Tibial nerve (tissue), 4 donors: ENCODE data around the gene AASDH. TPM values are rescaled to one million over a fixed set of nuclear protein-coding genes. Genes with fewer than 3 reads are reported as not detected.

Experiments
- DNase-seq, 2 donors: peaks; one replicate each; pipeline ENCODE4 v3.0.0-alpha.2; 2019; ENCODE audit warnings: low spot score in 2 of 2
- H3K27ac ChIP-seq, 4 donors: fragments of 200-600 bp; sonication (generic) in 3 of 4; one replicate each; pipeline ENCODE4 v1.5.1; 2017 to 2019; ENCODE audit warnings: mild to moderate bottlenecking in 1 of 4
- H3K27me3 ChIP-seq, 2 donors: fragments of 200-600 bp; sonication (generic) in 1 of 2; one replicate each; pipeline versions ENCODE4 v1.5.1 to v1.6.0; 2017 to 2019
- H3K36me3 ChIP-seq, 3 donors: fragments of 200-600 bp; sonication (generic); one replicate each; pipeline ENCODE4 v1.5.1; 2018 to 2019
- H3K4me1 ChIP-seq, 4 donors: fragments of 200-600 bp; sonication (generic) in 3 of 4; one replicate each; pipeline ENCODE4 v1.5.1; 2017 to 2019
- H3K4me3 ChIP-seq, 4 donors: fragments of 200-600 bp; sonication (generic) in 3 of 4; one replicate each; pipeline ENCODE4 v1.5.1; 2017 to 2019; ENCODE audit warnings: mild to moderate bottlenecking in 1 of 4, moderate library complexity in 1 of 4
- H3K9me3 ChIP-seq, 4 donors: fragments of 200-600 bp; sonication (generic) in 3 of 4; one replicate each; pipeline ENCODE4 v1.5.1; 2017 to 2019
- CTCF ChIP-seq, 5 experiments: fragments of 200-600 bp in 3 of 5; fragments of 450-650 bp in 2 of 5; sonication (generic) in 3 of 5; IDR thresholded peaks; one replicate each; pipeline ENCODE4 v1.5.1; 2016 to 2019; ENCODE audit warnings: antibody characterized with exemption in 5 of 5, mild to moderate bottlenecking in 3 of 5, moderate library complexity in 2 of 5
- EP300 ChIP-seq, 2 donors: sonication (generic); formaldehyde crosslinking; IDR thresholded peaks; one replicate each; pipeline ENCODE4 v1.6.1; 2017; ENCODE audit warnings: antibody characterized with exemption in 2 of 2, mild to moderate bottlenecking in 1 of 2
- POLR2A ChIP-seq, 2 donors: fragments of 450-650 bp; IDR thresholded peaks; one replicate each; pipeline ENCODE4 v1.6.1; 2017; ENCODE audit warnings: antibody characterized with exemption in 2 of 2, mild to moderate bottlenecking in 2 of 2, moderate library complexity in 2 of 2
- WGBS, 2 donors: methylation state at CpG; one replicate each; pipeline ENCODE4 v1.1.5; 2018; 5-methylcytosine and 5-hydroxymethylcytosine counted together
- total RNA-seq, 4 donors: library from RNA; depleted of rRNA; stranded (reverse); fragments of >200 nt; gene quantifications; one replicate each; pipeline ENCODE4 v1.1.0, GENCODE V29; 2016

The AASDH gene
- total RNA-seq, 4 donors from 2014 or later, result 8.4 to 15.3 (median 12.3) TPM

DNA sequence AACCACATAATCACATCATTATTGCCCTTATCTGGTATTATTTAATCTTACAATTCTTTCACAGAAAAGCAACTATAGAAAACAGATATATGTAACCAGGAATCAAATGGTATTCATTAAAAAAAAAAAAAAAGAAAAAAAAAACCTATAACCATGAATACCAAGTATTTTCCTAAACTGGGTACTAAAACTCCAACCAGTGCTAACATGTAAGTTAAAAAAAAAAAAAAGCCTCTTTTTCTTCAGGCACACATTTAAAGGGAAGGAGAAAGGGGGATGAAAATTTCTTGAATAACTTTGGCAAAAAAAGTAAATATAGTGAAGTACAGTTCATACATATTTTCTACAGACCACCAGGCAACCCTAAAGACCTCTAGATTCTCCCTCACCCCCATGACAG is 46.0 kb upstream of the AASDH start:
- Histone ChIP-seq H3K4me1 (peaks cover 0 to 24% (median 2%) of the 10 kb centered on the region in 4 donors), H3K27me3 (no peaks in the 10 kb centered on the region), H3K9me3 (no peaks in the 10 kb centered on the region), H3K27ac (no peak overlapping the region), H3K36me3 (no peaks in the 10 kb centered on the region), H3K4me3 (no peak overlapping the region)
- DNase-seq, result no peak
- TF ChIP-seq POLR2A (IDR thresholded peaks at IDR 0.05), result no peak
- TF ChIP-seq EP300 (IDR thresholded peaks at IDR 0.05), result no peak
- TF ChIP-seq CTCF (IDR thresholded peaks at IDR 0.05), result no peak

DNA sequence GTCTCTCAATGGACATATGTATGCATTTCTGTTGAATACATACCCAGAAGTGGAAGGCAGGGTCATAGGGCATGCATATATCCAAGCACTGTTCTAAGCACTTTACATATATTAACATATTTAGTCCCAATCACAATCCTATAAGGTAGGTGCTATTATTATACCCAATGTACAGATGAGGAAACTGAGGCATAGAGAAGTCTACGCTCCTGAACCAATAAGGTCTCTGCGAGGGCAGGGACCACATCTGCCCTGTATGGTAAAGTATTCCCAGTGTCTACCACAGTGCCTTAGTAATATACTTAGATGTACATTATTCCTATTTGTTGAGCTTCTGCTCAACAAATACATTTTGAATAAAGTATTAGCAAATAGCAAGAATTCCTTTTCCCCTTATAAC is 42.9 kb upstream of the AASDH start:
- DNase-seq, result no peak
- no peaks in the 10 kb centered on the region for H3K27me3 ChIP-seq
- no peak overlapping the region for H3K4me3 ChIP-seq
- WGBS, 2 donors, result 95 to 98% methylated on average over 2 of the region's 2 CpGs
- no peaks in the 10 kb centered on the region for H3K36me3 ChIP-seq
- no peaks in the 10 kb centered on the region for H3K9me3 ChIP-seq
- H3K27ac ChIP-seq, result no peak overlapping the region
- H3K4me1 ChIP-seq, result peaks cover 0 to 15% (median 0%) of the 10 kb centered on the region in 4 donors
- TF ChIP-seq EP300 (IDR thresholded peaks at IDR 0.05) (no peak), POLR2A (IDR thresholded peaks at IDR 0.05) (no peak), CTCF (IDR thresholded peaks at IDR 0.05) (no peak)

DNA sequence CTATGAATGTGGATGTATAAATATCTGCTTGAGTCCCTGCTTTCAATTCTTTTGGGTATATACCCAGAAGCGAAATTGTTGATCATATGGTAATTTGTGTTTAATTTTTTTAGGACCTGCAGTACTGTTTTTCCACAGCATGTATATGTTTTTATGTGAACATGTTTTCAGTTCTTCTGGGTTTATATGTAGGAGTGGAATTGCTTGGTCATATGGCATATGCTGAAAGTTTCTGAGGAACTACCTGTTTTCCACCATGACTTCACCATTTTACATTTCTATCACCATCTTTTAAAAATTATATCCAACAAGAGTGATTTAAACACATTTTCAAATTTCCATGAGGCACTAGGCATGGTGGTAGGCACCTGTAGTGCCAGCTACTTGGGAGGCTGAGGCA is 39.9 kb upstream of the AASDH start:
- H3K27me3 ChIP-seq, result no peaks in the 10 kb centered on the region
- no peaks in the 10 kb centered on the region for H3K9me3 ChIP-seq
- no peak overlapping the region for H3K27ac ChIP-seq
- 93 to 98% methylated on average over 1 of the region's 1 CpG for WGBS, 2 donors
- no peaks in the 10 kb centered on the region for H3K4me1 ChIP-seq
- H3K36me3 ChIP-seq, result no peaks in the 10 kb centered on the region
- no peak for DNase-seq
- TF ChIP-seq POLR2A (IDR thresholded peaks at IDR 0.05) (no peak), CTCF (IDR thresholded peaks at IDR 0.05) (no peak), EP300 (IDR thresholded peaks at IDR 0.05) (no peak)
- H3K4me3 ChIP-seq, result no peak overlapping the region

- Histone ChIP-seq H3K27me3 (no peaks in the 10 kb centered on the region), H3K27ac (no peak overlapping the region), H3K9me3 (no peaks in the 10 kb centered on the region), H3K36me3 (no peaks in the 10 kb centered on the region), H3K4me3 (no peak overlapping the region), H3K4me1 (no peaks in the 10 kb centered on the region)
- DNase-seq, result no peak
- WGBS, 2 donors, result 93 to 96% methylated on average over 6 of the region's 6 CpGs
- no peak for TF ChIP-seq CTCF (IDR thresholded peaks at IDR 0.05)
- no peak for TF ChIP-seq EP300 (IDR thresholded peaks at IDR 0.05)
- no peak for TF ChIP-seq POLR2A (IDR thresholded peaks at IDR 0.05)
Measured at GRCh38 chr4:56426273-56426672, 39.0 kb upstream of the AASDH start.

GRCh38 chr4:56425518-56425917 is 38.2 kb upstream of the AASDH start:
- TF ChIP-seq POLR2A (IDR thresholded peaks at IDR 0.05), result no peak
- TF ChIP-seq EP300 (IDR thresholded peaks at IDR 0.05), result no peak
- TF ChIP-seq CTCF (IDR thresholded peaks at IDR 0.05), result no peak
- no peaks in the 10 kb centered on the region for H3K9me3 ChIP-seq

More at GRCh38 chr4:56425518-56425917, 38.2 kb upstream of the AASDH start:
- Histone ChIP-seq H3K4me1 (no peaks in the 10 kb centered on the region), H3K4me3 (no peak overlapping the region), H3K27me3 (no peaks in the 10 kb centered on the region), H3K36me3 (no peaks in the 10 kb centered on the region), H3K27ac (no peak overlapping the region)
- DNase-seq, result no peak
- 75 to 91% methylated on average over 3 of the region's 3 CpGs for WGBS, 2 donors
